Large intestine (tissue), 3 donors: ENCODE measurements around the gene ATP1A3. TPM values are rescaled to one million over a fixed set of nuclear protein-coding genes. Genes with fewer than 3 reads are reported as not detected.

Experiments
- DNase-seq, 2 donors: peaks; one replicate each; pipeline versions ENCODE4 v3.0.0 to v3.0.0-alpha.2; 2013
- H3K27ac ChIP-seq: one replicate; pipeline ENCODE4 v1.5.1; 2013; ENCODE audit warnings: low read length
- H3K27me3 ChIP-seq: 2 replicates; pipeline ENCODE4 v1.6.1; 2013; ENCODE audit warnings: low read length; ENCODE audit not compliant: control insufficient read depth, insufficient read depth
- H3K36me3 ChIP-seq: 2 replicates; pipeline ENCODE4 v1.6.1; 2013; ENCODE audit warnings: low read length; ENCODE audit not compliant: control insufficient read depth, insufficient read depth
- H3K4me1 ChIP-seq: one replicate; pipeline ENCODE4 v1.6.1; 2013; ENCODE audit warnings: low read length; ENCODE audit not compliant: control insufficient read depth, insufficient read depth
- H3K4me3 ChIP-seq: one replicate; pipeline ENCODE4 v1.5.1; 2013; ENCODE audit warnings: low read length
- H3K9me3 ChIP-seq: one replicate; pipeline ENCODE4 v1.6.1; 2013; ENCODE audit warnings: mild to moderate bottlenecking, low read depth, low read length, moderate library complexity; ENCODE audit not compliant: control insufficient read depth
- WGBS: methylation state at CpG from one replicate; pipeline ENCODE4 v1.1.5; 2013; ENCODE audit warnings: low lambda C conversion rate; ENCODE audit not compliant: insufficient coverage; 5-methylcytosine and 5-hydroxymethylcytosine counted together
- polyA plus RNA-seq: library from polyadenylated mRNA; unstranded; fragments of 120-200 nt; gene quantifications from one replicate; pipeline ENCODE4 v1.2.1, GENCODE V29; 2013

ATP1A3 gene
- polyA plus RNA-seq, 1 donor: 13.0 TPM

- H3K27ac ChIP-seq: no peak overlapping the region
- peaks cover 97% of the 10 kb centered on the region for H3K27me3 ChIP-seq
- H3K4me1 ChIP-seq: peaks cover 9% of the 10 kb centered on the region
- DNase-seq: peak in 1 of 2 donors; percentile 34
- WGBS: no CpG with 5 or more reads among the region's 29 CpGs
- no peaks in the 10 kb centered on the region for H3K36me3 ChIP-seq
- H3K9me3 ChIP-seq: peaks cover 4% of the 10 kb centered on the region
- no peak overlapping the region for H3K4me3 ChIP-seq
These were observed 65.1 kb downstream of the ATP1A3 start for GRCh38 chr19:41928754-41929535.

GRCh38 chr19:41928221-41928683 lies 65.8 kb downstream of the ATP1A3 start, which contains the start of gene ERFL:
Gene ERFL, minus strand, starts transcription at chr19:41928449. Its CDS starts 15,530 bp downstream, at chr19:41912919.
- 4% methylated on average over 5 of the region's 49 CpGs for WGBS
- Histone ChIP-seq H3K36me3 (no peaks in the 10 kb centered on the region), H3K4me3 (no peak within 1 kb of the TSS), H3K27me3 (peaks cover 93% of the 10 kb centered on the region), H3K9me3 (peaks cover 4% of the 10 kb centered on the region), H3K4me1 (peaks cover 9% of the 10 kb centered on the region), H3K27ac (no peak within 1 kb of the TSS)
- peak in 1 of 2 donors; percentile 32 for DNase-seq

DNA sequence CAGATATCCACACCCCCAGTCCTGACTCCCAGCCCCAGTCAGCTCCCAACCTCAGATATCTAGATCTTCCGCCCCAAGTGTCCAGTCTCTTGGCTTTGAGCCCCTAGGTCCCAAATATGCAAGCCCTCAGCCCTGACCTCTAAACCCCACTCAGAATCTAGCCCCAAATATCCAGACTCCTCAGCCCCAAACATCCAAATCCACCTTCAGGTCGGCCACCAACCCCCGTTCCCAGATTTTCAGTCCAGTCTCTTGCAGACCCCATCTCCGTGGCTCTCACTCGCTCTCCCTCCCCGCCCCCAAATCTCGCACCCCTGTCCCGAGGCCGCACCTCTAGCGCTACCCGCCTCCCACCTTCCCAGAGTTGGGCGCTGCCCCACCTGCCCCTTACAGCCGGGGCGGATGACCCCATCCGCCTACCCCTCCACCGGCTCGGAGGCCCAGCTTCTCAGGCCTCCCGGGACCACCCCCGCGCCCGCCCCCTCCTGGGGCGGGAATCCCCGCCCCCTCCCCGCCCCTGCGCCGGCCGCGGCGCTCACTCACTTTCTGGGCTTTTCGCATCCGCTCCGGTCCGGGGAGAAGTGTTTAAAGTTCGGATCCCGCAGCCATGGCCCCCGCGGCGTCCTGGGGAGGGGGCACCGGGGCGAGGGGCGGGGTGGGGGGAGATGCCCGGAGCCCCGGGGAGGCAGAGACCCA lies 66.4 kb downstream of the ATP1A3 start:
- peaks cover 9% of the 10 kb centered on the region for H3K4me1 ChIP-seq
- no peak overlapping the region for H3K4me3 ChIP-seq
- no peak for DNase-seq
- peaks cover 4% of the 10 kb centered on the region for H3K9me3 ChIP-seq
- H3K36me3 ChIP-seq: no peaks in the 10 kb centered on the region
- WGBS: 0% methylated on average over 1 of the region's 43 CpGs
- H3K27me3 ChIP-seq: peaks cover 93% of the 10 kb centered on the region
- no peak overlapping the region for H3K27ac ChIP-seq

DNA sequence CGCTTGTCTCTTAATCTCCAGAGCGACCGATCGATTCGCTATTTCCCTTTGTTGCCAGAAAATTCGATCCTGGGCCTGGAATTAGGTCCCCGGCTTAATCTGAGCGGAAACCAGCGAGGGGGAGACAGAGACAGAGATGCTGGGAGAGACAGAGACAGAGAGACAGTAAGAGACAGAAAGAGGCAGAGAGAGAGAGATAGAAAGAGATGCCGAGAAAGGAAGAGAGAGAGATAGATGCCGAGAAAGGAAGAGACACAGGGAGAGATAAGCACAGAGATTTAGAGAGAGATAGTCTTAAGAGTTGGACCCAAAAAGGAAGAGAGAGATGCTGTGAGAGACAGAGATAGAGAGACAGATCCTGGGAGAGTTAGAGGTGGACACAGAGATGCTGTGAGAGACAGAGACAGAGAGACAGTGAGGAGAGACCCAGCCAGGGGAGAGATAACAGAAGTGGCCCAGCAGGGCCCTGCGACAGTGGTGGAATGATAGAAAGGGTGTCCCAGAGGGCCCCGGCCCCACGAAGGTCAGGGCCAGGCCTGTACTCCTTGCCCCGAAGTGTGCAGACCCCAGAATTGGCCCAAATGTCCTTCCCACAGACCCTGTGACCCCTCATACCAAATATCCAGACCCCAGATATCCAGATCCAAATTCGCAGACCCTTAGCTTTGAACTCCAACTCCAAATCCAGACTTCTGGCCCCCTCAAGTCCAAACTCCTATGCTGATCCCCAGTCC lies 67.1 kb downstream of the ATP1A3 start:
- no peak overlapping the region for H3K4me3 ChIP-seq
- H3K36me3 ChIP-seq: no peaks in the 10 kb centered on the region
- no peak for DNase-seq
- H3K27ac ChIP-seq: no peak overlapping the region
- no peaks in the 10 kb centered on the region for H3K9me3 ChIP-seq
- peaks cover 9% of the 10 kb centered on the region for H3K4me1 ChIP-seq
- H3K27me3 ChIP-seq: peaks cover 93% of the 10 kb centered on the region
- 54% methylated on average over 6 of the region's 16 CpGs for WGBS

DNA sequence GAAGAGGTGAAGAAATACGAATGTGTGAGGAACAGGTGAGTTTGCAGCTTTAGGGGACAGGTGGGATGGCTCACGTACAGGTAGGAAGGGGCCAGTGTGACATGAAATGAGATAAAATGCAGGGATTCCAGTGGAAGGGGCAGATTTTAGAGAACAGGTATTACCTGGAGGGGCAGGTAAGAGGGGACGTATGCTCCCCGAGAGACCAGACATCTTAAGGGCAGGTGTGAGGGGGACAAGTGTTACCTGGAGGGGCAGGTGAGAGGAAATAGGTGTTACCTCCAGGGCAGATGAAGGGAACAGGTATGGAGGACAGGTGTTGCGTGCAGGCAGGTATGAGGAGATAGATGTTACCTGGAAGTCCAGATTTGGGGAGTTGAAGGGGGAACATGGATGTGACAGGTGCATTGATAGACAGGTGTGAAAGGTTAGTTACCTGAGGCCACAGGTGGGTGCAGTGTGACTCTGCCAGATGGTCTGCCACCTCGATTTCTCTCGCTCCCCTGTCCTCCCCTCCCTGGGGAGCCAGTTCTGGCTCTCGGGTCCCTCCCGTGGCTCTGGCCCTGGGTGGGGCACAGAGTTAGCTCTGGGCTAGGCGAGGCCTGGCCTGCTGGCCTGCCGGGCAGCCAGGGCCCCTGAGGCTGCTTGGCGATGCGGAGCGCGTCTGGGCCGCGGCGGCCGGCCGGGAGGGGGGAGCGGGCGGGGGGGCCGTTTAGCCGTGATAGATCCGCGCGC lies 67.8 kb downstream of the ATP1A3 start:
- no peak for DNase-seq
- no peak overlapping the region for H3K27ac ChIP-seq
- peaks cover 93% of the 10 kb centered on the region for H3K27me3 ChIP-seq
- H3K4me3 ChIP-seq: no peak overlapping the region
- WGBS: 49% methylated on average over 2 of the region's 27 CpGs
- no peaks in the 10 kb centered on the region for H3K36me3 ChIP-seq
- H3K4me1 ChIP-seq: peaks cover 9% of the 10 kb centered on the region
- no peaks in the 10 kb centered on the region for H3K9me3 ChIP-seq

DNA sequence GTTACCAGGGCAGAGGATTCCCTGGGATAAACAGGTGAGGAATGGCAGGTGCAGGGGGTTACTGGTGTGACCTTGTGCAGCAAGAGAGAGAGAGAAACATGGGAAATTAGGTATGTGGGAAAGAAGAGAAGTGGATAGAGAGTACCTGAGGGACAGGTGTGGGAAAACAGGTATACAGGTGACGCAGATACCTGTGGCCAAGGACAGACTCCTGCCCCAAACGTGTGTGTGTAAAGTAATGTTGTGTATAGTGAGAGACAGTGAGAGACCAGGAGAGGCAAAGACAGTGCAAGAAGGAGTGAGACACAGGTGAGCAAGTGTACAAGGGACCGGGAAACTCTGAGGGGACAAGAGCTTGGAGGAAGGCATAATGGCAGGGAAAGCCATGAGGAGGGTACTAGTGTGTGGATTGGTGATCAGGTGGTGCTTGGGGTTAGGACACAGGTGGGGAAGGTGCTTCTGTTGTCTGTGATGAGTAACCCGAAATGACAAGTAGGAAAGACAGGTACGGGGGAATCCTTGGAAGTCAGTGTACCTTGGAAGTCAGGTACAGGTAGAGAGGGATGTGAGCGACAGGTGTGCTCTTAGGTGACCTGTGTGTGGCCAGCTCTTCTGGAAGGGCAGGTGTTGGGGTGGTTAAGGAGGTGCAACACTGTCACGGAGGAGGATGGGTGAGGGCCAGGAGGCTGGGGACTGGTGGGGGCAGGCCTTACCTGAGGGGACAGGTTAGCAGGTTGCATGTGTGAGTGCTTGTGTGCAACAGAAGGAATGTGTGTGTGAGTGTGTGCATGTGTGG lies 68.6 kb downstream of the ATP1A3 start:
- H3K4me1 ChIP-seq: peaks cover 9% of the 10 kb centered on the region
- WGBS: 58% methylated on average over 4 of the region's 7 CpGs
- no peak overlapping the region for H3K27ac ChIP-seq
- H3K4me3 ChIP-seq: no peak overlapping the region
- no peak for DNase-seq
- H3K9me3 ChIP-seq: no peaks in the 10 kb centered on the region
- no peaks in the 10 kb centered on the region for H3K36me3 ChIP-seq
- H3K27me3 ChIP-seq: peaks cover 93% of the 10 kb centered on the region

DNA sequence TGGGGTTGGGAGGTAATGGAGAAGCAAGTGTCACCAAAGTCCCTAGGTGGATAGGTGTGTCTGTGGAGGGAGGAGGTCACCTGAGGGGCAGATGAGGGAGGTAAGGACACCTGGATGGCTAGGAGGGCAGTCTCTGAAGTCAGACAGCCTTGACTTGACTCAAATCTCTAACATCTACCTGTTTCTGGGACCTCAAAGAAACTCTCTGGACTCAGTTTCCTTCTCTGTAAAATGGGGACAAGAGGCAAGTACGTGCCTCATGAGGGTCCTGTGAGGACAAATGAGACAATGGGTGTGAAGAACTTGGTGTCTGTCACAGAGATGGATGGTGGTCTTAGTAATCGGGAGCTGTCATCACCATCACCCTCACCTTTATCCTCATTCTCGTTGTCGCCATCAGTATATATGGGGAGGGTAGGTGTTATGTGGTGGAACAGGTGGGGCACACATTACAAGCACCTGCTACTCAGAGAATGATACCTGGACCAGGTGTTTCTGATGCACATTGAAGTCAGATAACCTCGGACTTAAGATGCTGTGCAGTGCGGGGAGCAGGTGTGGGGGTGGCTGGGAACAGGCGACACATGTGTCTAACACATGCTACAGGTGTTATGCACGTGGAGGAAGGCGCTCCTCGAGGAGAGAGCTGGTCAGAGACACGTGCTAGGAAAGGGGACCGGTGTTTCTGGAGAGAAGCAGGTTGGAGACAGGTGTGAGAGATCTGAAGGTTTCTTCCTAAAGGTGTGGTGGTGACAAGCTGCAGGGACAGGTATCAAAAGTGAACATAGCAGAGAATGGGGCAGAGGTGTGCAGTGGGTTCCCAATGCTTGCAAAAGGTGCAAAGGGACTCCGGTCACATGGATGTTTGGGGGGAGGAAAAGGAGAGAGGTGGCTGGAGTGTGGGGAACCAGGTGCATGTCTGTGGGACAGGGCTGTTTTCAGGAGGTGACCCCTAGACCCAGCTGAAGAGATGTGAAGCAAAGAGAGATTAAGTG lies 69.6 kb downstream of the ATP1A3 start:
- no peak for DNase-seq
- Histone ChIP-seq H3K4me3 (no peak overlapping the region), H3K4me1 (peaks cover 9% of the 10 kb centered on the region), H3K36me3 (no peaks in the 10 kb centered on the region), H3K9me3 (no peaks in the 10 kb centered on the region), H3K27me3 (peaks cover 93% of the 10 kb centered on the region), H3K27ac (no peak overlapping the region)
- 67% methylated on average over 1 of the region's 13 CpGs for WGBS

- no peak for DNase-seq
- H3K4me3 ChIP-seq: no peak overlapping the region
- H3K36me3 ChIP-seq: no peaks in the 10 kb centered on the region
- H3K27ac ChIP-seq: no peak overlapping the region
- no CpG with 5 or more reads among the region's 6 CpGs for WGBS
- H3K4me1 ChIP-seq: peaks cover 2% of the 10 kb centered on the region
- peaks cover 95% of the 10 kb centered on the region for H3K27me3 ChIP-seq
- peaks cover 8% of the 10 kb centered on the region for H3K9me3 ChIP-seq
These were observed 70.8 kb downstream of the ATP1A3 start for GRCh38 chr19:41923045-41923788.
